PC-3 (cell line): ENCODE data around the gene LSP1.

Experiments
- EZH2 ChIP-seq: fragments of 300-600 bp; sonication (generic); IDR thresholded peaks from one replicate; pipeline ENCODE4 v1.6.1; 2017; ENCODE audit warnings: antibody characterized with exemption, mild to moderate bottlenecking, low read length; ENCODE audit not compliant: unreplicated experiment
- EZH2phosphoT487 ChIP-seq: fragments of 300-600 bp; sonication (generic); IDR thresholded peaks from 2 replicates; pipeline ENCODE4 v1.6.1; 2018; ENCODE audit warnings: mild to moderate bottlenecking, antibody characterized with exemption, low read length, borderline replicate concordance
- TF ChIP-seq, protein P1 (sequence below): fragments of 300-600 bp; sonication (generic); conservative IDR thresholded peaks from 2 replicates; pipeline ENCODE4 v1.5.1; 2017; ENCODE audit warnings: antibody characterized with exemption, low read depth, mild to moderate bottlenecking, low read length

DNA sequence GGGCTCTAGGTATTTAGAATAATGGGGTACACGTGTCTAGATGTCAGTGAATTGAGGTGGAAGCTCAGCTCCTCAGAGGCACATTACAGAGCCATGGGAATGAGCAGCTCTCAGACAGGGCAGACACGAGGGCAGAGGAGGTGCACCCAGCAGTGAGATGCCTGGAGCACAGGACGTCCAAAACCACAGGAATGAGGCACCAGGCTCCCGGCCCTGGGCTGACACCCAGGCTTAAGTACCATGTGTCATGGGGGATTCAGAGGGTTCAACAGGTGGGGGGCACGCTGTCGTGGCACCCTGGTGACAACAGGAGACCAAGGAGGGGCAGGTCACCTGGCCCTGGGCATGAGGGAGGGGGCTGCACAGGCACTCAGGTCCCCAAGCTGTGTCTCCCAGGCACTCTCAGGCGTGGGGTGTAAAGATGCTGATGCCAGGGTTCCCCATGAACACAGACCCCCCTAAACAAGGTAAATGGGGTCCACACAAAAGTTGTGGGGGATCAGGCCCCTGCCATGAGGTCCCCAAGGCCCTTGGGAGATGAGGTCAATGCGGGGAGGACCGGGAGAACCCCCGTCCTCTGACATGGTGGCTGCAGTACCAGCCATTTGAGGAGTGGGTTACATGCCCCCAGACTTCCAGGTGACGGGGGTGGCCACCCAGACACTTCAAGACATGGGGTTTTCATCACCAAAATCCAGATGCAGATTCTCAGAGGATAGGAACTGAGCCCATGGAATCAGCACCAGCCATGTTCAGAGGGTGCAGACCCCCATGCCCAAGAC, 23.7 kb upstream of the LSP1 start:
- TF ChIP-seq, protein P1, sequence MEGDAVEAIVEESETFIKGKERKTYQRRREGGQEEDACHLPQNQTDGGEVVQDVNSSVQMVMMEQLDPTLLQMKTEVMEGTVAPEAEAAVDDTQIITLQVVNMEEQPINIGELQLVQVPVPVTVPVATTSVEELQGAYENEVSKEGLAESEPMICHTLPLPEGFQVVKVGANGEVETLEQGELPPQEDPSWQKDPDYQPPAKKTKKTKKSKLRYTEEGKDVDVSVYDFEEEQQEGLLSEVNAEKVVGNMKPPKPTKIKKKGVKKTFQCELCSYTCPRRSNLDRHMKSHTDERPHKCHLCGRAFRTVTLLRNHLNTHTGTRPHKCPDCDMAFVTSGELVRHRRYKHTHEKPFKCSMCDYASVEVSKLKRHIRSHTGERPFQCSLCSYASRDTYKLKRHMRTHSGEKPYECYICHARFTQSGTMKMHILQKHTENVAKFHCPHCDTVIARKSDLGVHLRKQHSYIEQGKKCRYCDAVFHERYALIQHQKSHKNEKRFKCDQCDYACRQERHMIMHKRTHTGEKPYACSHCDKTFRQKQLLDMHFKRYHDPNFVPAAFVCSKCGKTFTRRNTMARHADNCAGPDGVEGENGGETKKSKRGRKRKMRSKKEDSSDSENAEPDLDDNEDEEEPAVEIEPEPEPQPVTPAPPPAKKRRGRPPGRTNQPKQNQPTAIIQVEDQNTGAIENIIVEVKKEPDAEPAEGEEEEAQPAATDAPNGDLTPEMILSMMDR, result no peak
- TF ChIP-seq EZH2phosphoT487, result no peak
- TF ChIP-seq EZH2, result no peak
